ENCODE measurements around the gene RACGAP1.

DNA sequence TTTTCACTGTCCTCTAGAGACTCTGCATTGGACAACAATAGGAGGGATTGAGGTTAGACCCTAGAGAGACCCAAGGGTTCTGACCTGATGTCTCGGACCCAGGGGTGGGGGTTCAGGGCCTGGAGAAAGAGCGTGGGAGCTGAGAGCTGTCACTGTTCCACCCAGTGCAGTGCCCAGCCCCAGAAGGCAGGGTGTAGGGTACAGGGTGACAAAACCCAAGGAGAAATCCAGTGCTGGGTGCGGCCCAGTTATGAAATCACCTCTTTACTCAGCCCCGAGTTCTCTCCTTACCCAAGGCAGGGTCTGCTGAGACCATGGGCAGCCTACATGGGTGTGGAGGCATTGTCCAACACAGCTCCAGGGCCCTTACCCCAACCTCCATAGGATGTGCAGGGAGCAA is 72.1 kb downstream of the RACGAP1 start:
- no peak for TF ChIP-seq MAZ (IDR thresholded peaks at IDR 0.05; ENCODE audit: borderline replicate concordance, low read depth, low read length)
- no peak for TF ChIP-seq RFX5 (IDR thresholded peaks at IDR 0.05; ENCODE audit: low read depth, low read length)
- TF ChIP-seq POLR2A (IDR thresholded peaks at IDR 0.05; ENCODE audit: low read depth, low read length): no peak

All from IMR-90 (cell line).